ENCODE results near the gene CHTOP. TPM values are rescaled to one million over a fixed set of nuclear protein-coding genes. Genes with fewer than 3 reads are reported as not detected.

The CHTOP gene
- polyA plus RNA-seq: 26.9 and 28.4 TPM in 2 replicates

DNA sequence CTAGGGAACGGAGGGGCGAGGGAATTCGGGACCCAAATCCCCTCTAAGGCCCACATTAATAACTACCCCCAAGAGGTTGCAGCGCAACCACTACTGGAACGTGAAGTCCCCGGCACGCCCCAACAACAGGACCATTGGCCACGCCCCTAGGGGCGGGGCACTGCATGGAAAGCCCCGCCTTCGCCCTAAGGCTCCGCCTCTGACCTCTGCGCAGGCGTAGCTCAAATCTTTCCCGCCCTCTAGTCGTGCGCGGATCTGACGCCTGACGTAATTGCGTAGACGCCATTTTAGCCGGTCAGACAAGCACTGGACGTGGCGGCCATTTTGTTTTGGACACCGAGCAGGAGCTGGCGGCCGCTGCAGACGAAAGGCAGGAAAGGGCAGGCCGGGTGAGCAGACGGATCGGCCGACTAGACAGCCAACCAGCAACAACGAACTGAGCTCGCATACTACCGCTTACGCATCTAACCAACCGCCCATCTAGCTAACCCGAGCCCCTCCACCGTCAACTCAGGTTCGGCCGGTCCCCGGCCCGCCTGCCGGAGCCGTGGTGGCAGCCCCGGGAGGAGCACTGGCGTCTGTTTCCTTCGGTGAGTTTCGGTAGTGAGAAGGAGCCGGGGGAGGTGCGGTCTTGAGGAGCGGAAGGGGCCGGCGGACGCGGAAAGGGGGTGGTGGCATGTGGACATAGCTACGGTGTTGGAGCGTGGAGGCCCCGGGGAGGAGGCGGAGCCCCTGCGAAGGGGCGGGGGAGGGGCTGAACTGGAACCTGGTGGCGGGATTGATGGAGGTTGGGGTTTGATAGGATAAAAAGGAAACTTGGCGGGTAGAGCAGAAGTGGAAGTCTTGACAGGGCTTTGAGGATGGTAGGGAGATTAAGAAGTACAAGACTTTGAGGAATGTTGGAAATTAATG is at the start of gene CHTOP:
Gene CHTOP, plus strand, starts transcription at position 313 of the 912 bp plus-strand sequence. CDS start 2,523 bp downstream, outside the sequence.

DNA sequence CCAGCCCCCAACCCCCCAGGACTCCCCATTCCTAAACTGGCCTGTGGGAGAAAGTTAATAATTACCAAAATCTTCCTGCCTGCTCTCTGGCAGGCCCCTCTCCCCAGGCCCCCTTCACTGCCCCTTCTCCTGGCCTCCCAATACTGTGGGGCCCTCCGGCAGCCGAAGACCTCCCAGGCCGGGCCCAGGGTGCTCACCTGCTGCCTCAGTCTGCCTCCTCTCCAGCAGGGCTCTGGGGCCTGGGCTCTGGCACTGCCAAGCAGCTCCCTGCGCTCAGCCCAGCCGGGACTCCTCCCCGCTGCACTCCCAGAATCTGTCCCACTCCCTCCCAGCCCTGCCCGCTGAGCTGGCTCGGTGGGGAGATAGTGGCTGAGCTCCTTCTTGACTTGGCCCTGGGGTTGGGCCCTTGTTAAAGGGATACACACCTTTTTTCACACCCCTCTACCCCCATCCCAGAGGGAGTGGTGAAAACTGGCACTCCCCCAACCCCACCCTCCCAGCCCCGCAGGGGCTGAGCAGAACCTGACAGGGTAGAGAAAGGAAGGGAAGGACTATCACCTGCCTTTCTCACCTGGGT is 21.0 kb upstream of the CHTOP start, which contains the start of gene S100A16:
Gene S100A16, minus strand, starts transcription at position 383 of the 577 bp plus-strand sequence. CDS start 4,986 bp downstream, outside the sequence.

GRCh38 chr1:153616144-153616916 is 17.5 kb upstream of the CHTOP start, which contains the start of gene S100A14:
TSS of gene S100A14 (minus strand) at chr1:153616325. CDS start at chr1:153615858, 467 bp downstream.

GRCh38 chr1:153626904-153627714 is 6.8 kb upstream of the CHTOP start, which contains the start of gene S100A13:
TSS of gene S100A13 (minus strand) at chr1:153627505. CDS start at chr1:153626472, 1,033 bp downstream.

GRCh38 chr1:153627715-153628626 is 5.9 kb upstream of the CHTOP start, which contains the start of gene S100A1:
TSS of gene S100A1 (plus strand) at chr1:153628434. CDS start at chr1:153630522, 2,088 bp downstream.

DNA sequence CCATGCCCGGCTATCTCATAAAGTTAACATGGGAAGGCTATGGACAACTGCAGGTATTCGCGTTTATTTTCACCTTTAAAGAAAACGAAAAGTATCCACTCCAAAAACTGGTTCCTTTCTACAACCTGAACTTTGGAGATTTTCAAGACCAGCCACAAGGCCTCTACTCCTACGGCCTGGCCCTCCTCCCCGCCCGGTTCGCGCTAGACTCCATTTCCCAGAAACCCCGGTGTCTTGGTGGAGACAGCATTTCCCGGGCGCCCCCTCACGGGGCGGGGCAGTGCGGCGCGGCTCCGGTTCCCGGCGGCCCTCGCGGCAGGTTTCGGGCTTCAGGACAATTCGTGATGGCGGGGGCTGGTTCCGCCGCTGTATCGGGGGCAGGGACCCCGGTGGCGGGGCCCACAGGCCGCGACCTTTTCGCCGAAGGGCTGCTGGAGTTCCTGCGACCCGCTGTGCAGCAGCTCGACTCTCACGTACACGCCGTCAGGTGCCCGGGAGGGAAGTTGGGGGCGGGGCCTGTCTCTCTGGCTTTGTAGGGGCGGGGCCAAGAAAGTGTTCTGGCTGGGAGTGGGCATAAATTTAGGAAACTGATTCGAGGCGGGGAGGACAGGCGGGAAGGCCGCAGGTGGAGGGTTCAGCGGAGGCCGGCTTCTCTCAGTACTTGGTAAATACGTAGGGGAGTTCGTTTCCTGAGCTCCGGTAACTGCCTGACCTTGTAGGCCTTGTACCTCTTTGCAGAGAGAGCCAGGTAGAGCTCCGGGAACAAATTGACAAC is 24.7 kb downstream of the CHTOP start, which contains the start of gene SNAPIN:
Gene SNAPIN, plus strand, starts transcription at position 304 of the 775 bp plus-strand sequence. Its CDS starts 41 bp downstream, at position 345.

GRCh38 chr1:153670859-153671627 is 37.2 kb downstream of the CHTOP start, which contains the start of gene ILF2:
TSS of gene ILF2 (minus strand) at chr1:153670993. CDS start at chr1:153670922, 71 bp downstream.

GRCh38 chr1:153678519-153679336 is 44.9 kb downstream of the CHTOP start, which contains the start of gene NPR1:
TSS of gene NPR1 (plus strand) at chr1:153678688. CDS start at chr1:153679109, 421 bp downstream.

Other genes with a start within 250 kb of the CHTOP start
- gene S100A8, start 243.0 kb upstream of the CHTOP start, polyA plus RNA-seq: not detected in 2 replicates
- not detected in 2 replicates for gene S100A7A, start 217.5 kb upstream of the CHTOP start, polyA plus RNA-seq
- not detected in 2 replicates for gene S100A7, start 173.4 kb upstream of the CHTOP start, polyA plus RNA-seq
- gene S100A6, start 98.1 kb upstream of the CHTOP start, polyA plus RNA-seq: 19.2 and 39.7 TPM in 2 replicates
- not detected in 2 replicates for gene S100A5, start 93.1 kb upstream of the CHTOP start, polyA plus RNA-seq
- gene S100A4, start 88.3 kb upstream of the CHTOP start, polyA plus RNA-seq: 1.2 and 2.7 TPM in 2 replicates
- not detected in 2 replicates for gene S100A3, start 84.8 kb upstream of the CHTOP start, polyA plus RNA-seq
- not detected in 2 replicates for gene S100A2, start 68.2 kb upstream of the CHTOP start, polyA plus RNA-seq
- gene S100A16, start 20.9 kb upstream of the CHTOP start, polyA plus RNA-seq: 4.3 and 12.6 TPM in 2 replicates
- gene S100A14, start 17.7 kb upstream of the CHTOP start, polyA plus RNA-seq: not detected in 2 replicates
- gene S100A13, start 6.6 kb upstream of the CHTOP start, polyA plus RNA-seq: 35.3 and 50.8 TPM in 2 replicates
- not detected in 2 replicates for gene S100A1, start 5.6 kb upstream of the CHTOP start, polyA plus RNA-seq
- 43.2 and 43.3 TPM in 2 replicates for gene SNAPIN, start 24.6 kb downstream of the CHTOP start, polyA plus RNA-seq
- gene ILF2, start 36.9 kb downstream of the CHTOP start, polyA plus RNA-seq: 91.4 and 99.4 TPM in 2 replicates
- gene NPR1, start 44.6 kb downstream of the CHTOP start, polyA plus RNA-seq: 0.23 and 1.7 TPM in 2 replicates
- 12.1 and 16.4 TPM in 2 replicates for gene INTS3, start 94.0 kb downstream of the CHTOP start, polyA plus RNA-seq
- gene SLC27A3, start 141.3 kb downstream of the CHTOP start, polyA plus RNA-seq: 1.2 and 5.0 TPM in 2 replicates

Data from Purkinje cell (primary cell).